ENCODE results near the gene SMYD3. TPM values are rescaled to one million over a fixed set of nuclear protein-coding genes. Genes with fewer than 3 reads are reported as not detected.

Gene SMYD3
- total and polyA plus RNA-seq, 2 of the 4 experiments (the other 2 are of a cell fraction) = 26.5 to 37.6 TPM

- TF ChIP-seq USF2 (IDR thresholded peaks at IDR 0.05; ENCODE audit: low read depth, low read length) (no peak), FOS (IDR thresholded peaks at IDR 0.05; ENCODE audit: low read depth, low read length) (no peak)
Measured at GRCh38 chr1:245707941-245708340, 799.1 kb downstream of the SMYD3 start (continued).

DNA sequence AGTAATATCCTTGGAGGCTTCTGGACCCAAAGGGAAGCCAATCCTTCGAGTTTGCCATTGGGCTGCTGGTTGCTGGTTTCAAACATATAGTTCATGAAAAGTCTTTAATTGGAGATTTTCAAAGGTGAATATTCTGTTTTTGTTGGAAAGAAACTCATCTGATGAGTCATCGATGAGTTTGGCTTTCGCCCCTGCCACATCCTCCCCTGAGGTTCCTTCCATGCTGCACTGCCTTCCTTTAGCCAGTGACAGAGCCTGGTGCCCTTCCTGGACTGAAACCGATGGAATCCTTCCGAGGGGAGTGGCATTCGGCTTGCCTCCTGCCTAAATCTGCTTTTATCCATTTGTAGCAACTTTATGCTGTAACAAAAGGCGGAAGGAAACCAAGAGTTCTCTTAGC is 802.3 kb downstream of the SMYD3 start:
- Histone ChIP-seq H3K23ac (ENCODE audit: low read depth, low read length) (no peak overlapping the region), H2BK15ac (ENCODE audit: low read depth, low read length) (0 out of 3 replicates have a peak overlapping the region, but pooled peaks have one; percentile 3), H2AK9ac (replicated peaks; ENCODE audit: low read depth, low read length, poor library complexity) (peak overlapping the region; percentile 9), H3K27ac (ENCODE audit: insufficient read depth, low read length) (no peak overlapping the region), H2BK20ac (ENCODE audit: low read depth, low read length) (0 out of 2 replicates have a peak overlapping the region, but pooled peaks have one; percentile 4), H3K56ac (ENCODE audit: extremely low read depth, insufficient read depth, low read length) (no peak overlapping the region), H3K9me3 (ENCODE audit: control insufficient read depth, insufficient read depth, low read length) (no peaks in the 10 kb centered on the region), H3K79me1 (ENCODE audit: low read depth in 1 of 2, low read length in 2 of 2) (no peaks in the 10 kb centered on the region), H2BK120ac (ENCODE audit: low read depth, low read length) (0 out of 2 replicates have a peak overlapping the region, but pooled peaks have one; percentile 3), H4K20me1 (ENCODE audit: insufficient read depth, low read length) (no peaks in the 10 kb centered on the region), H4K91ac (ENCODE audit: insufficient read depth, low read depth, low read length) (no peak overlapping the region), H2AK5ac (ENCODE audit: low read depth, low read length) (peak overlapping the region; percentile 7; the same call in 1 of the 2 replicates), H3K9me1 (ENCODE audit: insufficient read depth, low read length) (no peaks in the 10 kb centered on the region; the same call in 1 of the 2 replicates), H3K27me3 (ENCODE audit: control insufficient read depth, insufficient read depth, low read length) (no peaks in the 10 kb centered on the region; the same call in 1 of the 2 replicates), H3K36me3 (ENCODE audit: control insufficient read depth, insufficient read depth, low read length) (peaks cover 7% of the 10 kb centered on the region; the same call in 1 of the 2 replicates), H2BK5ac (ENCODE audit: low read depth, low read length, poor library complexity, severe bottlenecking) (no peak overlapping the region), H3K18ac (ENCODE audit: low read depth, low read length) (no peak overlapping the region; the same call in 1 of the 2 replicates), H4K8ac (ENCODE audit: low read depth in 2 of 2, low read length in 2 of 2) (peak overlapping the region in 1 of 2 experiments; percentile 6; a peak in 1 of 4 replicates), H3K4me1 (ENCODE audit: control insufficient read depth, insufficient read depth, low read length) (peaks cover 5% of the 10 kb centered on the region), H3K4me2 (ENCODE audit: low read depth, low read length) (no peak overlapping the region), H4K5ac (ENCODE audit: low read depth, low read length) (no peak overlapping the region), H3K9ac (ENCODE audit: low read depth, low read length) (no peak overlapping the region), H3K14ac (replicated peaks; ENCODE audit: low read depth, low read length) (0 out of 2 replicates have a peak overlapping the region, but pooled peaks have one; percentile 12), H3K4ac (ENCODE audit: low read depth, low read length) (peak overlapping the region; percentile 34; the same call in 1 of the 2 replicates), H2AFZ (replicated peaks; ENCODE audit: low read length, poor library complexity) (peak overlapping the region; percentile 40), H3K4me3 (ENCODE audit: insufficient read depth, low read depth, low read length) (no peak overlapping the region)
- POLR2A ChIA-PET (ENCODE audit: unreplicated experiment) = no interaction called here
- dilution Hi-C loops (cut with HindIII; ENCODE audit: low sequenced_read_pairs, unreplicated experiment) = no loop called here
- intact Hi-C loops (cut with micrococcal nuclease) = no loop called here
- CTCF ChIA-PET = no interaction called here
- ATAC-seq (ENCODE audit: low read depth) = peak; percentile 40; the same call in 1 of the 2 replicates
- DNase-seq = peak; percentile 58
- 100% methylated on average over 1 of the region's 7 CpGs; no CpG with 5 or more reads in 1 of the 2 experiments for WGBS, 2 experiments (ENCODE audit: extremely low coverage in 2 of 2, insufficient read length in 1 of 2)
- in situ Hi-C loops (cut with MboI; ENCODE audit: low sequenced_read_pairs) = no loop called here
- no peak for TF ChIP-seq SMC3 (IDR thresholded peaks at IDR 0.05; ENCODE audit: low read depth, low read length)
- TF ChIP-seq USF2 (IDR thresholded peaks at IDR 0.05; ENCODE audit: low read depth, low read length) = no peak
- no peak for TF ChIP-seq RFX5 (IDR thresholded peaks at IDR 0.05; ENCODE audit: low read depth, low read length)
- no peak for TF ChIP-seq NFE2L2 (IDR thresholded peaks at IDR 0.05; ENCODE audit: low read depth, low read length)
- no peak for TF ChIP-seq CEBPB (IDR thresholded peaks at IDR 0.05; ENCODE audit: low read depth, low read length)
- TF ChIP-seq FOS (IDR thresholded peaks at IDR 0.05; ENCODE audit: low read depth, low read length) = peak; percentile 85
- TF ChIP-seq BHLHE40 (IDR thresholded peaks at IDR 0.05; ENCODE audit: low read depth, low read length) = no peak
- BruUV-seq (replicated peaks) = no TSS peak
